ENCODE results near the gene ACKR2.

- TF ChIP-seq CTCF (IDR thresholded peaks at IDR 0.05; ENCODE audit: low read depth, low read length, poor library complexity, severe bottlenecking) (no peak), EZH2phosphoT487 (IDR thresholded peaks at IDR 0.05; ENCODE audit: borderline replicate concordance, low read length) (no peak)
These were observed 94.8 kb downstream of the ACKR2 start for GRCh38 chr3:42904076-42904475.

All from DOHH2 (cell line).